ENCODE measurements around the gene SMARCAD1. TPM values are rescaled to one million over a fixed set of nuclear protein-coding genes. Genes with fewer than 3 reads are reported as not detected.

The SMARCAD1 gene
- total RNA-seq, 2 donors from 2014 or later, result 67.1 to 85.5 TPM

DNA sequence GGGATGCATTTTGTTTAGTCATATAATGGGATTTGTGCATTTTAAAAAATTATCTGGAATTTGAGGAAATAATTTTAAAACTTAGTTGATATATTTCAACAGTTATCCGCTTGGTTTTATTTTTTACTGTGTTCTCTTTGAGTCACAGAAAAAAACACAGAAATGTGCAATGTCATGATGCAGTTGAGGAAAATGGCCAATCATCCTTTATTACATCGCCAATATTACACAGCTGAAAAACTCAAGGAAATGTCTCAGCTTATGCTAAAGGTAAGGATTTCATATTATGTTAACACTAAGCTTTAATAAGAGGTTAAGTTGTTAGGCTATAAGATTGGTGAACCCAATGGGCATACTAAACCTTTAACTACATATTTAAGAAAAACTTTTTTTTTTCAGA lies 71.1 kb downstream of the SMARCAD1 start:
- Mint-ChIP-seq H3K27ac (no peak overlapping the region), H3K36me3 (ENCODE audit: low read depth) (peaks cover 75% of the 10 kb centered on the region), H3K9me3 (peaks cover 2% of the 10 kb centered on the region), H3K27me3 (ENCODE audit: insufficient read depth) (no peaks in the 10 kb centered on the region), H3K4me3 (no peak overlapping the region), H3K4me1 (no peaks in the 10 kb centered on the region)
- peaks cover 94% of the 10 kb centered on the region for H3K36me3 ChIP-seq (ENCODE audit: control insufficient read depth, insufficient read depth, low read length)
- no peak overlapping the region for H3K9ac ChIP-seq (ENCODE audit: extremely low read depth, low read length, poor library complexity, severe bottlenecking)
- 97% methylated on average over 2 of the region's 2 CpGs; no CpG with 5 or more reads in 1 of the 2 experiments for WGBS, 2 experiments (ENCODE audit: insufficient coverage in 1 of 2, insufficient read length in 1 of 2)
- H3K9me3 ChIP-seq (ENCODE audit: control insufficient read depth, low read length), result peaks cover 11% of the 10 kb centered on the region
- DNase-seq, result no peak
- TF ChIP-seq, protein P1, sequence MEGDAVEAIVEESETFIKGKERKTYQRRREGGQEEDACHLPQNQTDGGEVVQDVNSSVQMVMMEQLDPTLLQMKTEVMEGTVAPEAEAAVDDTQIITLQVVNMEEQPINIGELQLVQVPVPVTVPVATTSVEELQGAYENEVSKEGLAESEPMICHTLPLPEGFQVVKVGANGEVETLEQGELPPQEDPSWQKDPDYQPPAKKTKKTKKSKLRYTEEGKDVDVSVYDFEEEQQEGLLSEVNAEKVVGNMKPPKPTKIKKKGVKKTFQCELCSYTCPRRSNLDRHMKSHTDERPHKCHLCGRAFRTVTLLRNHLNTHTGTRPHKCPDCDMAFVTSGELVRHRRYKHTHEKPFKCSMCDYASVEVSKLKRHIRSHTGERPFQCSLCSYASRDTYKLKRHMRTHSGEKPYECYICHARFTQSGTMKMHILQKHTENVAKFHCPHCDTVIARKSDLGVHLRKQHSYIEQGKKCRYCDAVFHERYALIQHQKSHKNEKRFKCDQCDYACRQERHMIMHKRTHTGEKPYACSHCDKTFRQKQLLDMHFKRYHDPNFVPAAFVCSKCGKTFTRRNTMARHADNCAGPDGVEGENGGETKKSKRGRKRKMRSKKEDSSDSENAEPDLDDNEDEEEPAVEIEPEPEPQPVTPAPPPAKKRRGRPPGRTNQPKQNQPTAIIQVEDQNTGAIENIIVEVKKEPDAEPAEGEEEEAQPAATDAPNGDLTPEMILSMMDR (conservative IDR thresholded peaks at IDR 0.05), result no peak
- H3K27ac ChIP-seq (ENCODE audit: low read depth, low read length), result no peak overlapping the region
- H3K4me1 ChIP-seq (ENCODE audit: control insufficient read depth, insufficient read depth, low read length), result no peaks in the 10 kb centered on the region
- no peaks in the 10 kb centered on the region for H3K27me3 ChIP-seq (ENCODE audit: control insufficient read depth, insufficient read depth, low read length, poor library complexity, severe bottlenecking)
- H3K4me3 ChIP-seq (ENCODE audit: low read length), result no peak overlapping the region

DNA sequence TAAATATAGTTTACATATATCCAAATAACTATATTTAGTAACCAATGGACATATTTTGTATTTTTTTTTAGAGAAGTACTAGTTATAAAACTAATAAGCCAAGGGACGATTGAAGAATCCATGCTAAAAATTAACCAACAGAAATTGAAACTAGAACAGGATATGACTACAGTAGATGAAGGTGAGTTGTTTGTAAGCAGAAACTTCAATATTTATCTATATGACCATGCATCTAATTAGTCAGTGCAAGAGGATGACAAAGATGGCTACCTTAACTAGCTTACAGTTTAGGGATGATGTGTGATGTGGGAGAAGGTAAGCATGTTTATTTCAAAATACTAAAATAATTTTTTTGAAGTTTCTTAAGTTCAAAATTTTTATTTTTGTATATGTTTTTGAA lies 77.2 kb downstream of the SMARCAD1 start:
- no peaks in the 10 kb centered on the region for H3K4me1 Mint-ChIP-seq
- no peak overlapping the region for H3K27ac Mint-ChIP-seq
- Histone ChIP-seq H3K4me3 (ENCODE audit: low read length) (no peak overlapping the region), H3K9me3 (ENCODE audit: control insufficient read depth, low read length) (peaks cover 11% of the 10 kb centered on the region), H3K4me1 (ENCODE audit: control insufficient read depth, insufficient read depth, low read length) (no peaks in the 10 kb centered on the region), H3K27ac (ENCODE audit: low read depth, low read length) (no peak overlapping the region), H3K36me3 (ENCODE audit: control insufficient read depth, insufficient read depth, low read length) (peaks cover 94% of the 10 kb centered on the region), H3K27me3 (ENCODE audit: control insufficient read depth, insufficient read depth, low read length, poor library complexity, severe bottlenecking) (no peaks in the 10 kb centered on the region), H3K9ac (ENCODE audit: extremely low read depth, low read length, poor library complexity, severe bottlenecking) (no peak overlapping the region)
- WGBS, 2 experiments (ENCODE audit: insufficient coverage in 1 of 2, insufficient read length in 1 of 2), result 100% methylated on average over 1 of the region's 1 CpG; no CpG with 5 or more reads in 1 of the 2 experiments
- H3K36me3 Mint-ChIP-seq (ENCODE audit: low read depth), result peaks cover 76% of the 10 kb centered on the region
- H3K4me3 Mint-ChIP-seq, result no peak overlapping the region
- DNase-seq, result no peak
- H3K27me3 Mint-ChIP-seq (ENCODE audit: insufficient read depth), result no peaks in the 10 kb centered on the region
- peaks cover 2% of the 10 kb centered on the region for H3K9me3 Mint-ChIP-seq
- TF ChIP-seq, protein P1 (conservative IDR thresholded peaks at IDR 0.05), result no peak

DNA sequence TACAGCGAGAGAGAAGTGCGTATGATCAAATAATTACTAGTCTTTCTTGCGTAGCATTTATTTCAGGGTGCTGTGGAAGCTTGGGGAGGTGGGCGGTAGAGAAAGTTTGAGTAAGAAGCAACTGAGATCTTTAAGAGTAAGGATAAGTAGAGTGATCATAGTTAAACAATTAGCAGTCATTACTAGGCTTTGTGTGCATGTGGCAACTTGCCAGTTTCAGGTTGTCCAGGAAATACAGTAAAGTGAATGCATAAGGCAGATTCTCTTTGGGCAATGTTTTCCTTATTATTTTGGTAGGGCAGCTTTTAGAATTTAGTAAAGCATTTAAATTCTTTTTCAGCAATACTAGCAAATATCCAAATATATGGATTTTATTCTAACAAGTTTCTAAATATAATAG lies 78.0 kb downstream of the SMARCAD1 start:
- Mint-ChIP-seq H3K36me3 (ENCODE audit: low read depth) (peaks cover 75% of the 10 kb centered on the region), H3K27me3 (ENCODE audit: insufficient read depth) (no peaks in the 10 kb centered on the region), H3K4me3 (no peak overlapping the region), H3K9me3 (peaks cover 2% of the 10 kb centered on the region), H3K4me1 (no peaks in the 10 kb centered on the region), H3K27ac (no peak overlapping the region)
- Histone ChIP-seq H3K4me3 (ENCODE audit: low read length) (no peak overlapping the region), H3K27ac (ENCODE audit: low read depth, low read length) (no peak overlapping the region), H3K4me1 (ENCODE audit: control insufficient read depth, insufficient read depth, low read length) (no peaks in the 10 kb centered on the region), H3K36me3 (ENCODE audit: control insufficient read depth, insufficient read depth, low read length) (peaks cover 94% of the 10 kb centered on the region), H3K27me3 (ENCODE audit: control insufficient read depth, insufficient read depth, low read length, poor library complexity, severe bottlenecking) (no peaks in the 10 kb centered on the region), H3K9me3 (ENCODE audit: control insufficient read depth, low read length) (peaks cover 11% of the 10 kb centered on the region), H3K9ac (ENCODE audit: extremely low read depth, low read length, poor library complexity, severe bottlenecking) (no peak overlapping the region)
- TF ChIP-seq, protein P1 (conservative IDR thresholded peaks at IDR 0.05), result no peak
- 97 to 98% methylated on average over 4 of the region's 4 CpGs for WGBS, 2 experiments (ENCODE audit: insufficient coverage in 1 of 2, insufficient read length in 1 of 2)
- no peak for DNase-seq

All from endodermal cell (in vitro differentiated cells).